PC-9 (cell line): ENCODE measurements around the gene UBA5. TPM values are rescaled to one million over a fixed set of nuclear protein-coding genes. Genes with fewer than 3 reads are reported as not detected.
A peak's percentile ranks its signal among the peaks of the same experiment; 100 is the strongest.

Experiments
- BruUV-seq: library from RNA; stranded (reverse); fragments of 400-500 nt; replicated peaks from 2 replicates; lab custom pipeline; 2021; lab: Mats Ljungman, UMichigan
- CTCF ChIA-PET: fragments of 300-600 bp; sonication (Branson Sonifier 250); formaldehyde crosslinking; loops from one replicate; lab custom pipeline; 2022; ENCODE audit warnings: antibody characterized with exemption; lab: Charles Lee
- POLR2A ChIA-PET: fragments of 300-600 bp; sonication (Branson Sonifier 250); formaldehyde crosslinking; loops from one replicate; lab custom pipeline; 2022; ENCODE audit warnings: antibody characterized with exemption; ENCODE audit not compliant: unreplicated experiment; lab: Charles Lee
- DNase-seq, 2 experiments: peaks; one replicate each; pipeline versions ENCODE4 v3.0.0 to v3.0.0-alpha.2; 2015 to 2022; ENCODE audit warnings: mixed read lengths in 1 of 2
- H2AFZ ChIP-seq: fragments of 200-600 bp; sonication (generic); 2 replicates; pipeline ENCODE4 v1.8.1; 2017; ENCODE audit warnings: antibody characterized with exemption
- H3F3A ChIP-seq: fragments of 200-600 bp; sonication (generic); 2 replicates; pipeline ENCODE4 v1.8.1; 2017; ENCODE audit warnings: antibody characterized with exemption, mild to moderate bottlenecking, low read depth; ENCODE audit not compliant: insufficient read depth
- H3K27ac ChIP-seq: fragments of 200-600 bp; sonication (generic); 2 replicates; pipeline ENCODE4 v1.6.1; 2016; ENCODE audit warnings: mixed run types
- H3K27me3 ChIP-seq: fragments of 200-600 bp; sonication (generic); 2 replicates; pipeline ENCODE4 v1.6.1; 2016; ENCODE audit warnings: low read depth, mixed run types; ENCODE audit not compliant: insufficient read depth
- H3K36me3 ChIP-seq: fragments of 200-600 bp; sonication (generic); 2 replicates; pipeline ENCODE4 v1.6.1; 2016; ENCODE audit warnings: low read depth, mixed run types
- H3K4me1 ChIP-seq: fragments of 200-600 bp; sonication (generic); replicated peaks from 2 replicates; pipeline ENCODE4 v1.6.1; 2016; ENCODE audit warnings: mixed run types; ENCODE audit not compliant: insufficient read depth
- H3K4me2 ChIP-seq: fragments of 200-600 bp; sonication (generic); 2 replicates; pipeline ENCODE4 v1.6.1; 2017; ENCODE audit warnings: mixed run types
- H3K4me3 ChIP-seq: fragments of 200-600 bp; sonication (generic); 2 replicates; pipeline ENCODE4 v1.6.1; 2016; ENCODE audit warnings: mixed run types
- H3K79me2 ChIP-seq: fragments of 200-600 bp; sonication (generic); 2 replicates; pipeline ENCODE4 v1.6.1; 2017; ENCODE audit warnings: low read depth, mixed run types
- H3K9me2 ChIP-seq: fragments of 200-600 bp; sonication (generic); 2 replicates; pipeline ENCODE4 v1.8.1; 2017; ENCODE audit warnings: mild to moderate bottlenecking; ENCODE audit not compliant: insufficient read depth
- H3K9me3 ChIP-seq: fragments of 200-600 bp; sonication (generic); 2 replicates; pipeline ENCODE4 v1.8.1; 2016; ENCODE audit warnings: low read depth; ENCODE audit not compliant: insufficient read depth
- H4K20me1 ChIP-seq: fragments of 200-600 bp; sonication (generic); 2 replicates; pipeline ENCODE4 v1.8.1; 2017; ENCODE audit not compliant: insufficient read depth
- EZH2 ChIP-seq: fragments of 200-600 bp; sonication (generic); IDR thresholded peaks from 2 replicates; pipeline ENCODE4 v1.8.0; 2017; ENCODE audit warnings: antibody characterized with exemption, low read depth
- intact Hi-C: fragments of 100-400 bp; cut with micrococcal nuclease; formaldehyde crosslinking; loops from one replicate; pipeline ENCODE4 v1.10.0; 2022; ENCODE audit not compliant: unreplicated experiment
- total RNA-seq: library from RNA; stranded (reverse); gene quantifications from 2 replicates; pipeline ENCODE4 v1.2.3, GENCODE V29; 2021
- TF ChIP-seq, protein P1 (sequence below): fragments of 200-600 bp; sonication (generic); conservative IDR thresholded peaks from 2 replicates; pipeline ENCODE4 v1.6.1; 2017; ENCODE audit warnings: mixed run types, antibody characterized with exemption, mild to moderate bottlenecking, moderate library complexity

UBA5 gene
- total RNA-seq, 1 experiment from 2014 or later = 41.6 TPM

DNA sequence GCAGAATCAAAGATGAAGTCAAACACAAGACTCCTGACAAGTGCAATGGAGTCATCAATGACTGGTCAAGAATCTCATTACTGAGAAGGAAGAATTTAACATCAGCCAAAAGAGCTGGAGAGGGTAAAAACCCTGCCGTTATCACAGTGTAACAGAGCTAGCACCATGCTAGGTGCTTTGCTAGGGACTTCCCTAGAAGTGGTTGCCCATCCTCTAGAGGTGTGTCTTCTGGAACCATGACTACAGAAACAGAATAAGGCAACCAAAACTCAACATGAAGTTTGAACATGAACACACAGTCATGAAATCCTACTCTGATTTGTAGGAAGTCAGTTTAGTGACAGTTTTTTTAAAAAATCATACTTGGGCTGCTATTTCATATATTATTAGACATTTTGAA is 10.0 kb upstream of the UBA5 start:
- no peak overlapping the region for H2AFZ ChIP-seq
- H3K27ac ChIP-seq = no peak overlapping the region
- no peaks in the 10 kb centered on the region for H3K27me3 ChIP-seq
- TF ChIP-seq EZH2 = no peak
- H3K4me2 ChIP-seq = no peak overlapping the region
- H3K4me1 ChIP-seq = 0 out of 2 replicates have a peak, but pooled peaks cover 9% of the 10 kb centered on the region
- no peaks in the 10 kb centered on the region for H3K36me3 ChIP-seq
- no TSS peak for BruUV-seq
- POLR2A ChIA-PET = no interaction called here
- no peaks in the 10 kb centered on the region for H3K9me2 ChIP-seq
- no peaks in the 10 kb centered on the region; the same call in 1 of the 2 replicates for H3K9me3 ChIP-seq
- DNase-seq = no peak
- CTCF ChIA-PET = no interaction called here
- no peaks in the 10 kb centered on the region for H3F3A ChIP-seq
- intact Hi-C loops = no loop called here
- no peak overlapping the region for H3K4me3 ChIP-seq
- peaks cover 2% of the 10 kb centered on the region; the same call in 1 of the 2 replicates for H4K20me1 ChIP-seq
- no peaks in the 10 kb centered on the region for H3K79me2 ChIP-seq

- Histone ChIP-seq H3K79me2 (no peaks in the 10 kb centered on the region), H3K4me3 (no peak overlapping the region), H3K9me2 (no peaks in the 10 kb centered on the region), H3F3A (no peaks in the 10 kb centered on the region), H3K27ac (no peak overlapping the region), H2AFZ (no peak overlapping the region), H3K27me3 (no peaks in the 10 kb centered on the region), H4K20me1 (peaks cover 2% of the 10 kb centered on the region; the same call in 1 of the 2 replicates), H3K36me3 (no peaks in the 10 kb centered on the region), H3K9me3 (no peaks in the 10 kb centered on the region), H3K4me1 (0 out of 2 replicates have a peak, but pooled peaks cover 9% of the 10 kb centered on the region), H3K4me2 (0 out of 2 replicates have a peak overlapping the region, but pooled peaks have one; percentile 7)
- POLR2A ChIA-PET = no interaction called here
- intact Hi-C loops = no loop called here
- BruUV-seq = no TSS peak
- TF ChIP-seq, protein P1, sequence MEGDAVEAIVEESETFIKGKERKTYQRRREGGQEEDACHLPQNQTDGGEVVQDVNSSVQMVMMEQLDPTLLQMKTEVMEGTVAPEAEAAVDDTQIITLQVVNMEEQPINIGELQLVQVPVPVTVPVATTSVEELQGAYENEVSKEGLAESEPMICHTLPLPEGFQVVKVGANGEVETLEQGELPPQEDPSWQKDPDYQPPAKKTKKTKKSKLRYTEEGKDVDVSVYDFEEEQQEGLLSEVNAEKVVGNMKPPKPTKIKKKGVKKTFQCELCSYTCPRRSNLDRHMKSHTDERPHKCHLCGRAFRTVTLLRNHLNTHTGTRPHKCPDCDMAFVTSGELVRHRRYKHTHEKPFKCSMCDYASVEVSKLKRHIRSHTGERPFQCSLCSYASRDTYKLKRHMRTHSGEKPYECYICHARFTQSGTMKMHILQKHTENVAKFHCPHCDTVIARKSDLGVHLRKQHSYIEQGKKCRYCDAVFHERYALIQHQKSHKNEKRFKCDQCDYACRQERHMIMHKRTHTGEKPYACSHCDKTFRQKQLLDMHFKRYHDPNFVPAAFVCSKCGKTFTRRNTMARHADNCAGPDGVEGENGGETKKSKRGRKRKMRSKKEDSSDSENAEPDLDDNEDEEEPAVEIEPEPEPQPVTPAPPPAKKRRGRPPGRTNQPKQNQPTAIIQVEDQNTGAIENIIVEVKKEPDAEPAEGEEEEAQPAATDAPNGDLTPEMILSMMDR = no peak
- TF ChIP-seq EZH2 = no peak
- CTCF ChIA-PET = interaction anchor here (0.6 kb wide), 1 partner anchor 81 kb away, joined by 3 read pairs; no protein-coding TSS in a partner anchor
- no peak for DNase-seq
These were observed 7.4 kb upstream of the UBA5 start for GRCh38 chr3:132652640-132653270.

DNA sequence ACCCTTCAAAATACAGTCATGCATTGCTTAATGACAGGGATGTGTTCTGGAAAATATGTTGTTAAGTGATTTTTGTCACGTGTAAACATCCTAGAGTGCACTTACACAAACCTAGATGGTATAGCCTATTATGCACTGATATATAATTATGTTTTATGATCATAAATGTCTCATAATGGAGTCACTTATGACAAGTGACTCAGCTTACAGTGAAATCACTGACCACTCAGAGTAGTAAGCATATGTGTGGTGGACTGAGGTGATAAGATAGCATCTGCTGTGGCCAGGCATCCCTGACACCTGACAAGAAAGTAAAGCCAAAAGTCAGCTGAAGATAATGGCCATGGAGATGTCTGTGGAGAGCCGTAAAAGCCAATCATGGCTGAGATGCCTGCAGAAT is 5.9 kb upstream of the UBA5 start:
- Histone ChIP-seq H4K20me1 (peaks cover 2% of the 10 kb centered on the region; the same call in 1 of the 2 replicates), H3K9me2 (no peaks in the 10 kb centered on the region), H3K4me3 (no peak overlapping the region), H3K36me3 (no peaks in the 10 kb centered on the region), H3K4me1 (peaks cover 17% of the 10 kb centered on the region), H3K79me2 (peaks cover 6% of the 10 kb centered on the region; the same call in 1 of the 2 replicates), H3K9me3 (no peaks in the 10 kb centered on the region), H3K27me3 (no peaks in the 10 kb centered on the region), H3K27ac (no peak overlapping the region), H3F3A (peaks cover 6% of the 10 kb centered on the region; the same call in 1 of the 2 replicates), H2AFZ (no peak overlapping the region), H3K4me2 (no peak overlapping the region)
- BruUV-seq = no TSS peak
- ChIA-PET CTCF (no interaction called here), POLR2A (no interaction called here)
- DNase-seq = no peak
- no peak for TF ChIP-seq EZH2
- TF ChIP-seq, protein P1 = no peak
- intact Hi-C loops = no loop called here
